Stimulated activated CD4-positive, alpha-beta T cell treated with anti-CD3 and anti-CD28 coated beads, TNF-alpha, amount 100 ng/mL, for 24 hours (primary cell): ENCODE data around the gene CCKAR.

Source experiments
- DNase-seq, 3 experiments: peaks; one replicate each; pipeline ENCODE4 v3.0.0-alpha.2; 2020; ENCODE audit warnings: low read depth in 3 of 3

CCKAR gene

DNA sequence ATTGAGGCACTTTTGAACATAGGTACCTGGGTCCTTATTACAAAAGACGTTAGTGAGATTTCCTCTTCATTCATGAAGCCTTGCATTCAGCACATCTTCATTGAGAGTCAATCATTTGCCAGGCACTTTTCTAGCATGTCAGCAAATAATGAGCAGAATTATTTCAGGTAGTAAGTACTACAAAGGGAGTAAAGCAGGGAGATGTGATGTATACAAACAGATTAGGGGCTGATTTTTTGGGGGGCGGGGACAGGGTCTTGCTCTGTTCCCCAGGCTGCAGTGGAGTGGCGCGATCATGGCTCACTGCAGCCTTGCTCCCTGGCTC lies 638 bp upstream of the CCKAR start:
- no peak for DNase-seq

DNA sequence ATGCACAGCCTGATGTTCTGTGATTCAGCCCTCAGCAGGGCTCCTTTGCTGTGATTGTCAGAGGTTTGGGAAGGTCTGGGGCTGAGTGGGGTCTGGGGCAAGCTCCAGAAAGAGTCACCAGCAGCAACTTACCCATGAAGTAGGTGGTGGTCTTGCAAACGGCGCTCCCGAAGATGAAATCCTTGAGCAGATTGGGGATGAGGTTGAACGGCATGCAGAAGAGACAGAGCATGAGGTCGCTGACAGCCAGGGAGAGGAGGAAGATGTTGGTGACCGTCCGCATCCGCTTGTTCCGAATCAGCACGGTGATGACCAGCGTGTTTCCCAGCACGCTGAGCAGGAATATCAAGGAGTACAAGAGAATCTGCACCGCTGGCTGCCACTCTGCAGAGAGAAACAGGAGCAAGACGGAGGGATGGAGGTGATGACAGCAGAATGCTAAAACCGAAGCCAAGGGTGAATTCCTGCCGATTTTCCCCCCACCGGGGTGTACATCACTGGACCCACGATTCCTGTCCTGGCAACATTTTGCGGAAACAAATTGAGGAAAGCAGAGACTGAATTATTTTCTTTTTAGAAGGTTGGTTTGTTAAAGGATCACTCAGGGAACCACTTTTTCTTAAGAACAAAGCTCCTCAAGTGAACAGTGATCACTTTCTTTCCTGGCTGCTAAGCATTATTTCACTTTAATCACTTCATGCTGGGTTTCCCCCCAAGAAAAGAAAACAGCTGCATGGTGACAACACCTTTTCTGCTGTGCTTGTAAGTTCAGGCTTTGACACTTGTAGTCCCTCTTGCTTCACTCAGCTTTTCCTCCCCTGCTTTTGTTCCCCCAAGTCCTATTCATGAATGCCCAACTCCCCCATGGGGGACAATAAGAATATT lies 941 bp downstream of the CCKAR start:
- no peak for DNase-seq

GRCh38 chr4:26485684-26486083 lies 4.6 kb downstream of the CCKAR start:
- DNase-seq, result no peak

- no peak for DNase-seq
Measured at GRCh38 chr4:26484516-26484915, 5.8 kb downstream of the CCKAR start.

GRCh38 chr4:26484032-26484515 lies 6.2 kb downstream of the CCKAR start:
- DNase-seq, result no peak

- DNase-seq, result no peak
Measured at GRCh38 chr4:26482508-26483462, 7.5 kb downstream of the CCKAR start.

DNA sequence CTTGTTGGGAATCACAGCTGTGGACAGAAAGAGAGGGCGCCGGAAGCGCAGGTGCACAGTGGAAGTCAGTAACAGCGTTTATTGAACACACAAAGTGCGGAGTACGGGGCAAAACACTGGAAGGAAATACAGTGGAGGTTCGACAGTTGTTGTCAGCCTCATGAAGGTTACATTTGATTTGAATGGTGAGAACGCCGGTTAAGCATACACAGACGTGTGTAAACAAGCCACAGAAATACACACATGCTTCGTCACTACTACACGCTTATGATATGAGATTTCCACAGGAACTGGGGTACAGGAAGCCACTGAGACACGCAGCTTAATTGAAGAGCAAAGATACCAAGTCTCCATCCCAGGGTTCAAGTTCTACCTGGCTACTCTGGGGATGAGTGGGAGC lies 12.0 kb downstream of the CCKAR start:
- no peak for DNase-seq

GRCh38 chr4:26476545-26476944 lies 13.7 kb downstream of the CCKAR start:
- DNase-seq, result no peak

- DNase-seq, result no peak
Measured at GRCh38 chr4:26475716-26476115, 14.6 kb downstream of the CCKAR start.

DNA sequence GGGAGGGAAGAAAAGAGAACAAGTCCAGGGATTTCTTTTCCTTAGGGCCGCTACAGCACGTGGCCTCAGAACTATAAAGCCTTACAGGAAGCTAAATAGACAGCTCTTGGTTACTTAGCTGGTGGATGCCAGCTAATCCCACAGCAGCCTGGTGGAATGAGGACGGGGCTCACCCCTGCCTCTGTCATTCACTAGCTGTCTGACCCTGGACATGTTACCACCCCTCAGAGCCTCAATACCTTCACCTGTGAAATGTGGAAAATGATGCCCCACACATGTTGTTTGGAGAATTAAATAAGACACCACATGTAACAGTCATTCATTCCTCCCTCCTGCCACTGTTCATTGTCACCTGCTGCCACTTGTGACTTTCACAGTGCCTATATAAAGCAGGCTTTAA lies 15.7 kb downstream of the CCKAR start:
- DNase-seq, result no peak

DNA sequence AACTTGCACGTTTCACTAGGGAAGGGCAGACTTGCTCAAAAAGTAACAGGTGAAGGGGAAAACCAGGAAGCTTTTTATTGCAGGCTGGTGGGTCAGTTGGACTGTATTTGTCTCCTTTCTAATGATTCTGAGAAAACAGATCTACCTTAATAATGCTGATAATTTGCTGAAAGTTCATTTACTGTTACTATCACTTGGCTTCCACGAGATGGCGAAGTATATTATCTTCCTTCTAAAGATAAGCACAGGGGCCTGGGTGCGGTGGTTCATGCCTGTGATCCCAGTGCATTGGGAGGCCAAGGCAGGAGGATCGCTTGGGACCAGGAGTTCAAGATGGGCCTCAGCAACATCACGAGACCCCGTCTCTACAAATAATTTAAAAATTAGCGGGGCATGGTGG lies 16.4 kb downstream of the CCKAR start:
- DNase-seq, result no peak

GRCh38 chr4:26471890-26472289 lies 18.4 kb downstream of the CCKAR start:
- DNase-seq, result no peak

GRCh38 chr4:26468977-26469376 lies 21.3 kb downstream of the CCKAR start:
- no peak for DNase-seq

DNA sequence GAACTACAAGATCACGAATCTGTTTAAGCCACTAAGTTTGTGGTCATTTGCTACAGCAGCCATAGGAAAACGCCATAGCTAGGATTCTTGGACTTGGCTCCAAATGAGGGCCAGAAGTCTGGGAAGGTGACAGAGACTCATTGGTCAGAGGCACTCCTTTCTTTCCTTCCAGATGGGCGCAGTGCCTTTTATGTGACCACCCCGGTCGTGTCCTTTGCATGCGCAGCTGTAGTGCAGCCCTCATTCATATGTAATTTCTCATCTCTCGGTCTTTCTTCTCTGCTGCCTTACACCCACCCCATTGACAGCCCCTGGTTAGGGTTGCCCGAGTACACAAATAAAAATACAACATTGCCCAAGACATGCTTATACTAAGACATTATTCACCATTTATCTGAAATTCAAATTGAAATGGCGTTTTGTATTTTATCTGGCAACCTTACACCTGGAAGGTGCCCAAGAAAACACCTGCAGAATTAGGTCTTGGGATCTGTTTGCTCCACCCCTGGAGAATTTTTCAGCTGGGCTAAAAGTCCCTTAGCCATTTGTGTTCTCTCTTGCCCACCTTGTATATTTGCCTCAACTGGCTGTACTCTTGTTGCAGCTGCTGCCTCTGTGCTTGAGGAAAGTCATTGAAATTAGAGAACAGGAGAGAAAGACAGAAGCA lies 21.9 kb downstream of the CCKAR start:
- no peak for DNase-seq

DNA sequence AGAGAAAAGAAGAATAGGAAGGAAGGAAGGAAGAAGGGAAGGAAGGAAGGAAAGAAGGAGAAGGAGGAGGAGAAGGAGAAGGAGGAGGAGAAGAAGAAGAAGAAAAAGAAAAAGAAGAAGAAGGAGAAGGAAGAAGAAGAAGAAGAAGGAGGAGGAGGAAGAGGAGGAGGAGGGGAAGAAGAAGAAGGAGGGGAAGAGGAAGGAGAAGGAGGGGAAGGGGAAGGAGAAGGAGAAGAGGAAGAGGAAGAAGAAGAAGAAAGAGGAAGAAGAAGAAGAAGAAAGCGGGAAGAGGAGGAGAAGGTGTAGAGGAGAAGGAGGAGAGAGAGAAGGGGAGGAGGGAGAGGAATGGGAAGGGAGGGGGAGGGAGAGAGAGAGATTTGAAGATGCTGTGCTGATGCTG lies 22.6 kb downstream of the CCKAR start:
- no peak for DNase-seq

DNA sequence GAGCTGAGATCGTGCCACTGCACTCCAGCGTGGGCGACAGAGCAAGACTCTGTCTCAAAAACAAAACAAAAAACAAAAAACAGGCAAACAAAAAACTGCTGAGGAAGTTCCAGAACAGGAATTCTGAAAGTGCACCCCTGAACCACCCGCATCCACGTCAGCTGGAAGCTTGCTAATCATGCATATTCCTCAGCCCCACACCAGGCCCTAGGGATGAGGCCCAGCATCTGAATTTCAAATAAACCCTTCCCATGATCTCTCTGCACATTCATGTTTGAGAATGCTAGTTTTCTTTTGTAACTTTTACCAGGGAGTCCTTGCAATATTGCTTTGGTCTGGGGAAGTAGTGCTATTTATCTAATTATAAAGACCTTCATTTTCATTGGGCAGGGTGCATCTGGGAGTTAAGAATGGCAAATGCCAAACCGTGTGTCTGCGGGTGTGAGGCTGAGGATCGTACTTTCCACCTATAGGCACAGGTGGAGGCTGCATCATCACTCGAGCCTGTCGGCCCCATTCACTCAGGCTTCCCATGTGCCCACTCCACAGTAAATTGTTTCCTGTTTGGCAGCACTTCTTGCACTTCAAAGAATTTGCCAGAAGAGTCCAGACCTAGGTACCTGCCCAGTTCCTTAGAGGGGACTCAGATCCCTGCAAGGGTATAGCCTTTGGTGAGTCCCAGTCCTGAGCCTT lies 23.6 kb downstream of the CCKAR start:
- DNase-seq, result no peak

- DNase-seq, result no peak
Measured at GRCh38 chr4:26464420-26465095, 25.7 kb downstream of the CCKAR start.

DNA sequence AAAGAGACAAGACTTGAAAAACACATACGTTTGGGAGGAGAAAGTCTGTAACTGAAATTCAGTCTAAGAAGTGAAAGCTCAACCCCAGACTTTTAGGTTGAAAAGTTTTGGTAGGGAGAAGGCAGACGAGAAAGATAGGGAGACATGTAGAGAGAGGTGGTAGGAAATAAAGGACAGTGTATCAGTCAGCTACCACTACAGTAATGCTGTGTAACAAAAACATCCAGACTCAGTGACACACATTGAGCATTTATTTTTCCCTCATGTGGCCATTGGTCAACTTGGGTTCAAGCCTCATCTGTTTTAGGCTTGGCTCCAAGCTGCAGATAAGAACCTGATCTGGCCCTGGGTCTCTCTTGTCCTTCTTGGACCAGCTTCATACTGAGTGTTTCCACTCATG lies 26.9 kb downstream of the CCKAR start:
- DNase-seq, result no peak

- no peak for DNase-seq
Measured at GRCh38 chr4:26462874-26463273, 27.4 kb downstream of the CCKAR start.

DNA sequence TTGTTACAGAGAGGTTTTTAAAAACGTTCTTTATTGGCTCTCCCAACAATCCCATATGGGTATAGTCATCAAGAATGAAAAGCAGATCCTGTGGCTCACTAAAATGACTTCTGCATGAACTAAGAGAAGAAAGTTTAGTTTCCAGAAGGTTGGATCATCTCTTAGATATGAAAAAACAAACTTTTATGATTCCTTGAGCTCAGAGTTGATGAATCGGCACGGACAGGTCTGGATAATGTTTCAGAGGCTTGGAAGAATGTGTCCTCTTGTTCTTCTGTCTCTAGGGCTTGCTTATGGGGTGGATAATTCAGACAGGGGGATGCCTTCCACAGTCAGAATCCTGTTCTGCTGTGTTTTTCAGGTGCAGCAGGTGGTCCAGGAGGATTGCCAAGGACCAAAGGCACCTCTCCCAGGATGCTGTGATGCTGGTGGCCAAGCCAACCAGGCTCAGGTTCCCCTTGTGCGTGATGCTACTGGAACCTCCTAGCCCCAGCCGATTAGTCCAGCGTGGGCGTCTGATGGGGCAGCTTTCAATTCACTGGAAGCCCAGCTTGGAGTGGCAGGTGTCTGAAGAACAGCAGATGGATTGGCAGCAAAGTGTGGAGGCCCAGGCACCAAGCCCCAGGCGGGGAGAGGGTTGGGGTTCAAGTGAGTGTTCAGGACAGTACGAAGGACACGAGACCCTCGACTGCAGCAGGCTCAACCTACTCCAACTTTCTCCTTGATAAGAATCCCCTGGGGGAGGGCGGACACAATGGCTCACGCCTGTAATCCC lies 30.3 kb downstream of the CCKAR start:
- DNase-seq, result no peak
